Stimulated activated CD8-positive, alpha-beta memory T cell treated with anti-CD3 and anti-CD28 coated beads, Interleukin-7, amount 100 ng/mL, for 24 hours (primary cell): ENCODE results near the gene SFN.

Source experiments
- DNase-seq: peaks from one replicate; pipeline ENCODE4 v3.0.0-alpha.2; 2020; ENCODE audit warnings: low read depth

SFN gene

DNA sequence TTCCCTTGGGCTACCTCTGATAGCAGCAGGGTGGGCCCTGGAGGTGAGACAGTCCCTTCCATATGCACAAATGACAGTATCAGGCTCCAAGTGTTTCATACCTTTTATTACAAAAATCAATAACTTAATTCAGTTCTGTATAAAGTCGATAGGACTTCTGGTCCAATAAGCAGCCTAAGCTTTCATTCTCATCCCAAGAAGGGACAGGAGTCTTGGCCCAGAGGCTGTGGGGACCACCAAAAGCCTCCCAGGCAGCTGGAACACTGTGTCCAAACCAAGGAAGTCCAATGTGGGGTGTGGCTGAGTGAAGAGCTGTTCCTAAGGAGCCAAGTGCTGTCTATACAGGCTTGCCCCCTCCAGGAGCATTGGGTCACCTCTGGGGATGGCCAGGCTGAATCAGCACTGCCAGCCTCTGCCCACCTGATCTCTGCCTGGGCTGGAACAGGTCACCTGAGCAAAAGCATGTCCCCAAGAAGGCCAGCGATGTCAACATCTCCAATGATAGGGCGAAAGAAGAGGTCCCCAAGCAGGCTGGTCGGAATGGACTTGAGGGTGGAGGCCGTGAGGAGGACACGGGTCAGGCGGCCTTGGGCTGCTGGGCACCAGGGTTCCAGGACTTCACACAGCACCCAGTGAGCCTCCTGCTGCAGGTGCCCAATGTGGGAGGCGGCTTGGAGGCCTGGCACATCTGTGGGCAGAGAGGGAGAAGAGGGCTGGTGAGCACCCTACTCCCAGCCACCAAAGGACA lies 48.6 kb downstream of the SFN start:
- no peak for DNase-seq

DNA sequence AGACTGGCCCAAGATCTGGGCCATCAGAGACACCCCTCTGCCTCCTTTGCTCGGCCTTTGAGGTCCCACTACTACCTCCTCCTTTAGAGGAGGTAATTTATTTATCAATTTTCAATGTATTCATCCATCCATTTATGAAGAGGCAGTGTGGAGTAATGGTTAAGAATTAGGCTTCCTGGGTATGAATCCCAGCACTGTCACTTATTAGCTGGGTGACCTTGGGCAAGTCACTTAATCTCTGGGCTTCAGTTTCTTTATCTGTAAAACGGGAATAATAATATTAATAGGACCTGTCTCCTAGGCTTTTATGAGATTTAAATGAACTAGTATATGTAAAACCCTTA lies 49.2 kb downstream of the SFN start:
- no peak for DNase-seq

DNA sequence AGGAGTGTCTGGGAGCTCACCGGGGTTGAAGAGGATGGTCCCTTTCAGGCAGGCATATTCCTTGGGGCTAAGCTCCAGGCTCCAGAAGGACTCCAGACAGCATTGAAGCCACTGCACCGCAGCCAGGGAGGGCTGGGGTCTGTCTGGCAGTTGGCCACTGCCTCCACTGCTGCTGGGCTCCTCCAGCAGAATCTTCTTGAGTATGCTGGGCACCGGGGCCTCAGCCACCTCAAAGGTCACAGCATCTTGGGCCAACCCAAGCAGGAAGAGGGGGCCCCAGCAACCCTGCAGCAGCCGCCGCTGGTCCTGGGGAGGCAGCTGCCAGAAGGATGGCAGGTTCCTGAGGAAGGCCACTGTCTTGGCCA lies 50.4 kb downstream of the SFN start:
- DNase-seq, result no peak
